ENCODE data around the gene GLCE. TPM values are rescaled to one million over a fixed set of nuclear protein-coding genes. Genes with fewer than 3 reads are reported as not detected.

Gene GLCE
- total and polyA plus RNA-seq, 9 of the 15 experiments (the other 6 are each of a cell fraction or from before 2014, with no cell fraction given), result 4.6 to 12.3 (median 10.6) TPM

GRCh38 chr15:69125236-69125635, 35.2 kb upstream of the GLCE start:
- TF ChIP-seq ASH1L (IDR thresholded peaks at IDR 0.05; ENCODE audit: borderline replicate concordance, low read depth, partially characterized antibody), result no peak
- TF ChIP-seq RFX7 (CRISPR knock-in tag; IDR thresholded peaks at IDR 0.05), result no peak
- TF ChIP-seq ETV5 (CRISPR knock-in tag; IDR thresholded peaks at IDR 0.05; ENCODE audit: low read depth), result no peak
- TF ChIP-seq, protein P1, sequence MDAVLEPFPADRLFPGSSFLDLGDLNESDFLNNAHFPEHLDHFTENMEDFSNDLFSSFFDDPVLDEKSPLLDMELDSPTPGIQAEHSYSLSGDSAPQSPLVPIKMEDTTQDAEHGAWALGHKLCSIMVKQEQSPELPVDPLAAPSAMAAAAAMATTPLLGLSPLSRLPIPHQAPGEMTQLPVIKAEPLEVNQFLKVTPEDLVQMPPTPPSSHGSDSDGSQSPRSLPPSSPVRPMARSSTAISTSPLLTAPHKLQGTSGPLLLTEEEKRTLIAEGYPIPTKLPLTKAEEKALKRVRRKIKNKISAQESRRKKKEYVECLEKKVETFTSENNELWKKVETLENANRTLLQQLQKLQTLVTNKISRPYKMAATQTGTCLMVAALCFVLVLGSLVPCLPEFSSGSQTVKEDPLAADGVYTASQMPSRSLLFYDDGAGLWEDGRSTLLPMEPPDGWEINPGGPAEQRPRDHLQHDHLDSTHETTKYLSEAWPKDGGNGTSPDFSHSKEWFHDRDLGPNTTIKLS (IDR thresholded peaks at IDR 0.05; ENCODE audit: borderline replicate concordance, low read depth), result no peak
- TF ChIP-seq XRCC4 (IDR thresholded peaks at IDR 0.05; ENCODE audit: extremely low read depth, insufficient read depth, insufficient read length), result no peak
- TF ChIP-seq THAP7 (CRISPR knock-in tag; IDR thresholded peaks at IDR 0.05), result no peak
- TF ChIP-seq ZNF589 (CRISPR knock-in tag; IDR thresholded peaks at IDR 0.05; ENCODE audit: low read depth), result no peak
- TF ChIP-seq TCFL5 (CRISPR knock-in tag; conservative IDR thresholded peaks at IDR 0.05), result no peak
- no peak for TF ChIP-seq BCL6 (CRISPR knock-in tag; IDR thresholded peaks at IDR 0.05)
- TF ChIP-seq CBX2 (IDR thresholded peaks at IDR 0.05; ENCODE audit: insufficient read depth, low read length, poor library complexity, severe bottlenecking), result no peak
- TF ChIP-seq FOXA1 (IDR thresholded peaks at IDR 0.05; ENCODE audit: borderline replicate concordance), result no peak
- TF ChIP-seq SAP30 (IDR thresholded peaks at IDR 0.05; ENCODE audit: borderline replicate concordance, insufficient read depth, low read depth, low read length, poor library complexity, severe bottlenecking), result no peak
- TF ChIP-seq HDGF (IDR thresholded peaks at IDR 0.05), result no peak
- TF ChIP-seq SIN3A (IDR thresholded peaks at IDR 0.05; ENCODE audit: borderline replicate concordance in 2 of 2, control insufficient read depth in 1 of 2, low read depth in 2 of 2, low read length in 2 of 2), result no peak
- Histone ChIP-seq H3K9ac (ENCODE audit: insufficient read depth in 1 of 2, low read depth in 2 of 2, low read length in 2 of 2) (no peak overlapping the region), H3K9me3 (replicated peaks; ENCODE audit: control insufficient read depth, insufficient read depth, low read depth, low read length) (no peaks in the 10 kb centered on the region), H3K36me3 (ENCODE audit: control insufficient read depth, insufficient read depth, low read length) (no peaks in the 10 kb centered on the region), H3K9me1 (ENCODE audit: control insufficient read depth, insufficient read depth, low read length) (peaks cover 3% of the 10 kb centered on the region), H3K27ac (ENCODE audit: extremely low read depth, low read depth, low read length) (no peak overlapping the region), H3K4me2 (ENCODE audit: insufficient read depth, low read length) (no peak overlapping the region), H3K4me3 (no peak overlapping the region), H3K79me2 (ENCODE audit: control insufficient read depth, insufficient read depth, low read length) (no peaks in the 10 kb centered on the region), H3K4me1 (replicated peaks in 1 of 2; ENCODE audit: control insufficient read depth in 2 of 2, insufficient read depth in 2 of 2, low read length in 2 of 2) (no peaks in the 10 kb centered on the region; a peak in 2 of 5 replicates), H4K20me1 (replicated peaks; ENCODE audit: control insufficient read depth, insufficient read depth, low read length) (no peaks in the 10 kb centered on the region), H3K27me3 (ENCODE audit: control insufficient read depth in 2 of 2, insufficient read depth in 2 of 2, low read length in 2 of 2) (peaks cover 2 to 6% of the 10 kb centered on the region in 2 experiments; a peak in 3 of 5 replicates), H2AFZ (ENCODE audit: low read depth, low read length) (no peak overlapping the region)
- in situ Hi-C loops (cut with MboI), result no loop called here
- WGBS (ENCODE audit: insufficient coverage, low coverage, missing lambda C conversion rate), result 22% methylated on average over 8 of the region's 8 CpGs
- no peak for FAIRE-seq
- ATAC-seq, result no peak
- ChIA-PET POLR2A (interaction anchor here (1.0 kb wide), 1 partner anchor 32 kb away, joined by 4 read pairs; no protein-coding TSS in a partner anchor), CTCF (ENCODE audit: low intra/inter-chr PET ratio) (no interaction called here)
- BruUV-seq (replicated peaks), result no TSS peak
- DNase-seq (ENCODE audit: extremely low read depth in 1 of 4, low spot score in 3 of 4), result no peak
- intact Hi-C loops (cut with micrococcal nuclease), result no loop called here
